OCI-LY3 (cell line): Measurements from ENCODE around the gene SYNPO.

Source experiments
- EZH2phosphoT487 ChIP-seq: fragments of 200-600 bp; shearing (Covaris generic); IDR thresholded peaks from 2 replicates; pipeline ENCODE4 v1.6.1; 2018; ENCODE audit warnings: antibody characterized with exemption, mixed run types, low read depth
- TF ChIP-seq, protein P1 (sequence below): fragments of 200-600, 300-600 bp; sonication (generic); IDR thresholded peaks from 2 replicates; pipeline ENCODE4 v1.5.1; 2014; ENCODE audit warnings: antibody characterized with exemption, low read length, low read depth

GRCh38 chr5:150653762-150654556, 13.5 kb downstream of the SYNPO start:
- TF ChIP-seq, protein P1, sequence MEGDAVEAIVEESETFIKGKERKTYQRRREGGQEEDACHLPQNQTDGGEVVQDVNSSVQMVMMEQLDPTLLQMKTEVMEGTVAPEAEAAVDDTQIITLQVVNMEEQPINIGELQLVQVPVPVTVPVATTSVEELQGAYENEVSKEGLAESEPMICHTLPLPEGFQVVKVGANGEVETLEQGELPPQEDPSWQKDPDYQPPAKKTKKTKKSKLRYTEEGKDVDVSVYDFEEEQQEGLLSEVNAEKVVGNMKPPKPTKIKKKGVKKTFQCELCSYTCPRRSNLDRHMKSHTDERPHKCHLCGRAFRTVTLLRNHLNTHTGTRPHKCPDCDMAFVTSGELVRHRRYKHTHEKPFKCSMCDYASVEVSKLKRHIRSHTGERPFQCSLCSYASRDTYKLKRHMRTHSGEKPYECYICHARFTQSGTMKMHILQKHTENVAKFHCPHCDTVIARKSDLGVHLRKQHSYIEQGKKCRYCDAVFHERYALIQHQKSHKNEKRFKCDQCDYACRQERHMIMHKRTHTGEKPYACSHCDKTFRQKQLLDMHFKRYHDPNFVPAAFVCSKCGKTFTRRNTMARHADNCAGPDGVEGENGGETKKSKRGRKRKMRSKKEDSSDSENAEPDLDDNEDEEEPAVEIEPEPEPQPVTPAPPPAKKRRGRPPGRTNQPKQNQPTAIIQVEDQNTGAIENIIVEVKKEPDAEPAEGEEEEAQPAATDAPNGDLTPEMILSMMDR = no peak
- TF ChIP-seq EZH2phosphoT487 = no peak
